BLaER1 treated with 17β-estradiol and CSF1 and Interleukin-3, amounts not matched to agents 10 nM and 100 nM (cell line): Measurements from ENCODE around the gene CUBN.

Experiments
- H3K27ac ChIP-seq, 11 experiments: shearing (Covaris generic); formaldehyde crosslinking; 2 replicates each; pipeline ENCODE4 v1.8.1; 2022
- H3K27me3 ChIP-seq, 11 experiments: shearing (Covaris generic); formaldehyde crosslinking; 2 replicates each; pipeline ENCODE4 v1.8.1; 2022
- H3K36me3 ChIP-seq, 11 experiments: shearing (Covaris generic); formaldehyde crosslinking; 2 replicates each; pipeline ENCODE4 v1.8.1; 2022
- H3K4me1 ChIP-seq, 10 experiments: shearing (Covaris generic); formaldehyde crosslinking; 2 replicates each; pipeline ENCODE4 v1.8.1; 2022
- H3K4me2 ChIP-seq, 11 experiments: shearing (Covaris generic); formaldehyde crosslinking; 2 replicates each; pipeline ENCODE4 v1.8.1; 2022
- H3K4me3 ChIP-seq, 10 experiments: shearing (Covaris generic); formaldehyde crosslinking; 2 replicates each; pipeline ENCODE4 v1.8.1; 2022
- H3K9ac ChIP-seq, 11 experiments: shearing (Covaris generic); formaldehyde crosslinking; 2 replicates each; pipeline ENCODE4 v1.8.1; 2022
- H3K9me3 ChIP-seq, 11 experiments: shearing (Covaris generic); formaldehyde crosslinking; replicated peaks in 1 of 11; 2 replicates each; pipeline ENCODE4 v1.8.1; 2022
- H4K20me1 ChIP-seq, 11 experiments: shearing (Covaris generic); formaldehyde crosslinking; 2 replicates each; pipeline ENCODE4 v1.8.1; 2022
- Cebpa-rat ChIP-seq, 11 experiments: shearing (Covaris generic); IDR thresholded peaks; 2 replicates each; pipeline ENCODE4 v1.8.1; 2022

CUBN gene

DNA sequence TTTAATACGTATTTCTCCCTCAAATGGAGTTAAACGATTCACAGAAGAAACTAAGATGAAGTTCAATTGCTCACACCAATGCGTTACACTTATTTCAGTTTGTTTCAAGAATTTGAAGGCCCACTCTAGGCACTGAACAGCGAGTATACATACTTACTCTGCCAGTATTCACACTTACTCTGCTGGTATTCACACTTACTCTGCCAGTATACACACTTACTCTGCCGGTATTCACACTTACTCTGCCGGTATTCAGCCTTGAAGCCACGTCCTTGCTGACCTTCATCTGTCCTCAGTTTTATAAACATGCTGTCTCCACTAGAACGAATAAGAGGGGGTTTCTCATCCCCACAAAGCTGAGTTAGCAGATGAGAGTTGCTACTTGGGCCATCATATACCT, 86.0 kb downstream of the CUBN start:
- H3K4me1 ChIP-seq, result no peaks in the 10 kb centered on the region
- H3K27me3 ChIP-seq, result no peaks in the 10 kb centered on the region
- H3K4me3 ChIP-seq, result no peak overlapping the region
- no peaks in the 10 kb centered on the region for H4K20me1 ChIP-seq
- H3K4me2 ChIP-seq, result no peak overlapping the region
- TF ChIP-seq Cebpa-rat (IDR thresholded peaks at IDR 0.05), result no peak
- H3K9me3 ChIP-seq, result no peaks in the 10 kb centered on the region
- no peak overlapping the region for H3K9ac ChIP-seq
- H3K27ac ChIP-seq, result no peak overlapping the region
- H3K36me3 ChIP-seq, result no peaks in the 10 kb centered on the region

DNA sequence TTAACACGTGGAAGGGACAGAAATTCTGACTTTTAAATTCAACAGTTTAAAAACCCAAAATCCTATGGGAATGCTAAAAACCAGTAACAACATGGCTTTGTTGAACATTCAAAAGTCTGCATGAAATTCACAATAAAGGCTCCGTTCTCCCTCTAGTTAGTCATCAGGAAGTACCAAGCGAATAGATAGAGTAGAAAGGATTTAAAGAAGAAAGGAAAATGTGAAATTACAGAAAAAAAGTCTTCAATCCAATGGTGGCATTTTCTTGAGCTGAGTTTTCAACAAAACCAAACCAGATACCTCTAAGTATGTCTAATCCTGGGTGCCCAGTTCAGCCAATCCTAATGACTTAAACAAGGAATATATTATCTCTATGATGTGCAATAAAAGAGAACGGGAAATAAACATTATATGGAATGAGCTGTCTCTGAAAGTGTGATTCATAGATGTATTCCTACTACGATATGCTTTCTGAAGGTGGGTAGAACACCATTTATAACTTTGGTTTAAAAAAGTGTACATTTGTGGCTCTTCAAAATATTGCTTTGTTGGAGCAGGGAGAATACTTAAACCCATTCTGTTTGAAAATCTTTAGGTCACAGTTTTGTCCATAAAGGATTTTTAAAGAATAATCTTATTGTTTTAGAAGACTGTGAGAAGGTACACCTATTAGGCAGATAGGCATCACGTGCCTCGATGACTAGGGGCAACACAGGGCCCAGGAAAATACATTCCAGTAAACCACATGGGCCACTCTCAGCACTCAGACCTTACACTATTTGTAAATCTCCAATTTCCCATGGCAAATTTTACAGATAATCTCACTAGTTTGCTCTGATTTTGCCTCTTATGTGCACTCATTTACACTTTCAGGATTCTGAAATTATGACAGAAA, 87.7 kb downstream of the CUBN start:
- Histone ChIP-seq H3K9ac (no peak overlapping the region), H3K27ac (no peak overlapping the region)
- no peak for TF ChIP-seq Cebpa-rat (IDR thresholded peaks at IDR 0.05)

DNA sequence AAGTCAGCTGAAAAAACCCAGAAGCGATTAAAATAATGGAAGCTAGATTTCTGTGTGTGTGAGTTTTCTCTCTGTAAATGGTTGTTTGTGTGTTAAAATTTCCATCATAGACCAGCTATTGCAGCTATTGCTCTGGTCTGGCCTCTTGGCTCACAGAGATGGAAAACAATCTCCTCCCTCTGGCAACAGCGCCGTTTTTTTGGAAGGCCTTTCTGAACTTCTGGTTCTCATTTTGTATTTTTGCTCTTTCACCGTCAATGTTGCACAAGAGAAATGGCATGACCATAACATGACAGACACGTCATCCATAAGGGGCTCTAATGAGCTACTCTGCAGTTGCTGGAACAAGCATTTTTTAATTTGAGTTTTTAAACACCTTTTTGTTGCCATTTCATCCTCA, 91.0 kb downstream of the CUBN start:
- H3K36me3 ChIP-seq, result no peaks in the 10 kb centered on the region
- H3K4me2 ChIP-seq, result no peak overlapping the region
- no peak overlapping the region for H3K27ac ChIP-seq
- no peak overlapping the region for H3K9ac ChIP-seq
- H3K27me3 ChIP-seq, result no peaks in the 10 kb centered on the region
- H3K9me3 ChIP-seq, result no peaks in the 10 kb centered on the region
- H3K4me1 ChIP-seq, result peaks cover 4 to 9% (median 5%) of the 10 kb centered on the region in 10 experiments
- no peak overlapping the region for H3K4me3 ChIP-seq
- no peaks in the 10 kb centered on the region for H4K20me1 ChIP-seq
- TF ChIP-seq Cebpa-rat (IDR thresholded peaks at IDR 0.05), result no peak

More for the DNA sequence above, 87.7 kb downstream of the CUBN start:
- Histone ChIP-seq H3K27me3 (no peaks in the 10 kb centered on the region), H3K9me3 (no peaks in the 10 kb centered on the region), H3K4me2 (no peak overlapping the region), H3K4me1 (no peaks in the 10 kb centered on the region), H3K36me3 (no peaks in the 10 kb centered on the region), H3K4me3 (no peak overlapping the region), H4K20me1 (no peaks in the 10 kb centered on the region)

DNA sequence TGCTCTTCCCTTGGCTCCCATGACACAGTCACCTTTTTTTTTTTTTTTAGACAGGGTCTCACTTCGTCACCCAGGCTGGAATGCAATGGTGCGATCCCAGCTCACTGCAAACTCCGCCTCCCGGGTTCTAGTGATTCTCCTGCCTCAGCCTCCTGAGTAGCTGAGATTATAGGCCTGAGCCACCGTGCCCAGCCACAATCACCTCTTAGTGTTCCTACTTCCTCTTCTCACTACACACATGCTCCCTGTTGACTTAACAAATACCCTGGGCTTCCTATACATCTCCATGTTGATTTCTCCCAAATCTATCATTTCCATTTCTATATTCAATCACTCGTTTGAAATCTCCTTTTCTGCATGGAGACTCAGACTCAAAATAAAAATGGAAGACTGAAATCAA, 91.7 kb downstream of the CUBN start:
- Histone ChIP-seq H3K4me3 (no peak overlapping the region), H3K9ac (no peak overlapping the region), H3K4me1 (peaks cover 11 to 16% (median 12%) of the 10 kb centered on the region in 10 experiments), H3K27me3 (no peaks in the 10 kb centered on the region), H3K27ac (no peak overlapping the region), H4K20me1 (no peaks in the 10 kb centered on the region), H3K4me2 (no peak overlapping the region), H3K36me3 (no peaks in the 10 kb centered on the region), H3K9me3 (no peaks in the 10 kb centered on the region)
- no peak for TF ChIP-seq Cebpa-rat (IDR thresholded peaks at IDR 0.05)

DNA sequence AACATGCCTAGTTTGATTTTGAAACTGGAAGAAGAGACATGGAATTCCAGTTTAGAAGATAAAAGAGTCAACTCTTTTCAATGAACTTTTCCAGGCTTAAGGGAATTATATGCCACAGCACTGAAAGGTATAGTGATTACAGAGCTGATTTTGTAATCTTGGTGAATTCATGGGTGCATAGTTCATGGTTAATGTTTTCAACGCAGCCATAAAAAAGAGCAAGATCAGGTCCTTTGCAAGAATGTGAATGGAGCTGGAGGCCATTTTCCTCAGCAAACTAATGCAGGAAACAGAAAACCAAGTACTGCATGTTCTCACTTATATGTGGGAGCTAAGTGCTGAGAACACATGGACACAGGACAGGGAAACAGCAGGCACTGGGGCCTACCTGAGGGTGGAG, 94.2 kb downstream of the CUBN start:
- Histone ChIP-seq H3K4me3 (no peak overlapping the region), H3K9me3 (no peaks in the 10 kb centered on the region), H3K4me1 (peaks cover 18 to 40% (median 35%) of the 10 kb centered on the region in 10 experiments), H3K9ac (no peak overlapping the region), H3K27ac (no peak overlapping the region), H3K4me2 (no peak overlapping the region), H3K36me3 (no peaks in the 10 kb centered on the region), H3K27me3 (no peaks in the 10 kb centered on the region), H4K20me1 (no peaks in the 10 kb centered on the region)
- no peak for TF ChIP-seq Cebpa-rat (IDR thresholded peaks at IDR 0.05)

DNA sequence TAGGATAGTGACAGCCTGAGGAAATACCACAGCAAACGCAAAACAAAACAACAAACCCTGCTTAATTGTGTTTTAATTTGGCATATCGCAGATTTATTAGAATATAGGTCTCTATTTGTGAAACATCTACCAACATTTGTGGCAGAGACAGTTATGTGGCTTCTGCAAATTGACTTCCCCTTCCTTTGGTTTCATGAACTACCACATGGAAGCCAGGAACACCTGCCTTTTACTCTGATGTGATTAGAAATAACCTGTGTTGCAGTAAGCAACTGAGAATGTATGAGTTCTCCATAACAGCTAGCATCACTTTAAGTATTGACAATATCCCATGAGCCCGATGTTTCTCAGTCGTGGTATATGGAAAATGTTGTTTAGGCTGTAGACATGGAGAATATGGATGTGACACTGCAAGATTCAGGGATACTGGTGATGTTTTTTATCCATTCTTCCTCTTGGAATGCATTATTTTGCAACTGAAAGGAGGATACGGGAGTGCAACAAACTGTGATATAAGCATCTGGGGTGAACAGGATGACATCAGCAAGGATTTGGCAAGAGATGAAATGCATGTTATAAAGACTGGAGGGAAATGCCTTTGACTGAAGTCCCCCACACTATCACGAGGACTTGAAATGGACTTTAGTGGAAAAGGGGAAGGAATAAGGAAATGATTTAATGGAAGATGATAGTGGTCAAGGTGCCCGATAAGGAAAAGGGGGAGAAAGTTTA, 95.9 kb downstream of the CUBN start:
- Histone ChIP-seq H3K9ac (no peak overlapping the region), H3K27ac (peak overlapping the region in 7 of 11 experiments; percentile 1 to 65 (median 28); a peak in 7 of 22 replicates), H3K36me3 (no peaks in the 10 kb centered on the region), H3K27me3 (no peaks in the 10 kb centered on the region), H3K4me3 (no peak overlapping the region), H3K4me1 (peaks cover 34 to 57% (median 53%) of the 10 kb centered on the region in 10 experiments), H4K20me1 (no peaks in the 10 kb centered on the region), H3K9me3 (no peaks in the 10 kb centered on the region), H3K4me2 (peak overlapping the region; percentile 63 to 73 (median 64))
- no peak for TF ChIP-seq Cebpa-rat (IDR thresholded peaks at IDR 0.05)

DNA sequence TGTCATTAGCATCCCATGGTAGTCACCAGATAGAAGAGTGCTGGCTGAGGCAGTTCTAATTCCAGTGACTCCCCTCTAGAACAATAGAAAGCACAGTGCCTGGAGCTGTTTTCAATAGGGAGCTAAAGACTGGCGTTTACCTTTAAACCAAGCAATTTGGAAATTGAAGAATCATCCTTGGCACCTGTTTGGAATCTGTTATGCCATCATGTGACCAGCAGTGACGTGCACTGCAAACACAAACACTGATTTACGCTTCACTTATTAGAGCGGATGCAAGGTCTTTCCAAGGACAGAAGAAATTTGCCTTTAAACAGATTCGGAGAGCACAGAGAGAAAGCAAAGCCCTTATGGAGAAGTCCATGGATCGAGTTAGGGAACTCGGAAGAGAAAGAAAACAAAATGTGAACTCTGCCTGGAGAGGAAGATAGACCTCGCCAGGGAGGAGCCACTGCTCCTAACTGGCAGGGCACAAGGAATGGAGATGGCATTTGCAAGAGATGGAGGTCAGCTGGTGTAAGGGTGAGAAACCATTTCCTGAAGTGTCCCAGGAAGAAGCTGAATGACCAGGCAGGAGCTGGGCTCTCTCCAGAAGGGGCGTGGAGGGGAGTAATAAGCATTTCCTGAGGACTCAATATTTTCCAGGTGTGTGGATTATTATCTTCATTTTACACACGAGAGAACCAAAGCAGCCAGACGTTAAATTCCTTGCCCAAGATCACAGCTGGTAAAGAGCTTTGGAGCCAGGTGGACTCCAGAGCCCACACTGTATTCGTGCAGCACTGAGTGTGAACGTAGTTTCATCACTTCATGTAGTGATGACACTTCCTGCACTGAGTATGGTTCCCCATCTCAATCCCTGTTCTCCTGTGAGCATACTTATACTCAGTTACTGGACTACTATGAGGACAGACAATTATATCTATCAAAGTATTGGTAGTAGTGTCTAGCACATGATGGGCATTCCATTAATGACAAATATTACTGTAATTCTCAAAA, 97.7 kb downstream of the CUBN start:
- H3K27me3 ChIP-seq, result no peaks in the 10 kb centered on the region
- no peak overlapping the region for H3K4me3 ChIP-seq
- H3K27ac ChIP-seq, result peak overlapping the region in 4 of 11 experiments; percentile 8 to 65 (median 47); a peak in 6 of 22 replicates
- H3K9ac ChIP-seq, result no peak overlapping the region
- no peaks in the 10 kb centered on the region for H3K9me3 ChIP-seq
- no peaks in the 10 kb centered on the region for H4K20me1 ChIP-seq
- peaks cover 39 to 75% (median 69%) of the 10 kb centered on the region in 10 experiments for H3K4me1 ChIP-seq
- no peak for TF ChIP-seq Cebpa-rat (IDR thresholded peaks at IDR 0.05)
- H3K4me2 ChIP-seq, result peak overlapping the region in 10 of 11 experiments; percentile 8 to 73 (median 64); a peak in 18 of 22 replicates
- H3K36me3 ChIP-seq, result no peaks in the 10 kb centered on the region

DNA sequence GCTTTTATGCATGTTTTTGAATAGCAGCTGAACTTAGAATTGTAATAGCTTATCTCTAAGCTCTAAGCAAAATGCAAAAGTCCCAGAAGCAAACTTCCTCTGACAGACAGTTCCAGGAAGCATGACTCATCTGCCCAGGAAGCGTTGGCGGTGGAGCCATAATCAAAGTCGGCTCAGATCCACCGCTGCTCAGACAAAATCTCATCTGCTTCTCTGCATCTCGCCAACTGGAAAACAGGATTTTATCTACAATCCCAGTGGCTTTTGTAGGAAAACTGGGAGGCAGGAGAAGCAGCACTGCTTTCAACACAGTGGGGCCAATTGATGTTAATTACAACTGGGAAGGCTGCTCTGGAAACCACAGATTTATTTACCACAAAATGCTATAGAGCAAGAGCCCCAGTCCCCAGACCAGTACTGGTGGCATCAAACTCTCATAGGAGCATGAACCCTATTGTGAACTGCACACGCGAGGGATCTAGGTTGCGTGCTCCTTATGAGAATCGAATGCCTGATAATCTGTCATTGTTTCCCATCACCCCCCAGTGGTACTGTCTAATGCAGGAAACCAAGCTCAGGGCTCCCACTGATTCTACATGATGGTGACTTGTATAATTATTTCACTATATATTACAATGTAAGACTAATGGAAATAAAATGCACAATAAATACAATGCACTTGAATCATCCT, 99.9 kb downstream of the CUBN start:
- TF ChIP-seq Cebpa-rat (IDR thresholded peaks at IDR 0.05), result no peak
- no peaks in the 10 kb centered on the region for H3K27me3 ChIP-seq
- H3K27ac ChIP-seq, result peak overlapping the region in 10 of 11 experiments; percentile 54 to 92 (median 76); a peak in 21 of 22 replicates
- H3K9me3 ChIP-seq, result no peaks in the 10 kb centered on the region
- no peaks in the 10 kb centered on the region for H4K20me1 ChIP-seq
- H3K4me2 ChIP-seq, result peak overlapping the region; percentile 81 to 96 (median 90)
- peaks cover 55 to 97% (median 91%) of the 10 kb centered on the region in 10 experiments for H3K4me1 ChIP-seq
- H3K36me3 ChIP-seq, result no peaks in the 10 kb centered on the region
- H3K9ac ChIP-seq, result peak overlapping the region; percentile 21 to 71 (median 63); a peak in 18 of 22 replicates
- H3K4me3 ChIP-seq, result peak overlapping the region; percentile 21 to 62 (median 38); a peak in 15 of 20 replicates
